ENCODE results near the gene NHEJ1. TPM values are rescaled to one million over a fixed set of nuclear protein-coding genes. Genes with fewer than 3 reads are reported as not detected.

Gene NHEJ1
- polyA plus RNA-seq, 1 experiment, result 24.1 TPM

DNA sequence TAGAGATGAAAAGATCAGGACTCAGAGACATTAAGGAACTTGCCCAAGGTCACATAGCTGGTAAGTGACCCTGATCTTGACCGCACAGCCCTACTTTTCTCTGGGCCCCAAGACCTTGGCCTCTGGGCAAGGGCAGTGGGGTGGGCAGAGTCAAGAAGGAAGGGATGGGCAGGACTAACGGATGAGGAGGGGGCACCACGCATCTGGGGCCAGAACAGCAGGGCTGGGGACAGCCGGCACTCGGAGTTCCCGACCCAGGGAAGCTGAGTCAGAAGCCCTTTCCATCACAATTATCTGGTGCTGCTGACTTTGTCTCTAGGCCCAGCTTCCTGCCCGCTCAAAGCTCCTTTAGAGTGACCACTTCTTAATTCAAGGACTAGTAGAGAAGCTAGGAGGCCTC, 133.7 kb downstream of the NHEJ1 start:
- POLR2A ChIA-PET, result no interaction called here
- peaks cover 26% of the 10 kb centered on the region for H3K27me3 ChIP-seq (ENCODE audit: control insufficient read depth, insufficient read depth, low read length)
- DNase-seq (ENCODE audit: low read depth), result no peak
- TF ChIP-seq, protein P1, sequence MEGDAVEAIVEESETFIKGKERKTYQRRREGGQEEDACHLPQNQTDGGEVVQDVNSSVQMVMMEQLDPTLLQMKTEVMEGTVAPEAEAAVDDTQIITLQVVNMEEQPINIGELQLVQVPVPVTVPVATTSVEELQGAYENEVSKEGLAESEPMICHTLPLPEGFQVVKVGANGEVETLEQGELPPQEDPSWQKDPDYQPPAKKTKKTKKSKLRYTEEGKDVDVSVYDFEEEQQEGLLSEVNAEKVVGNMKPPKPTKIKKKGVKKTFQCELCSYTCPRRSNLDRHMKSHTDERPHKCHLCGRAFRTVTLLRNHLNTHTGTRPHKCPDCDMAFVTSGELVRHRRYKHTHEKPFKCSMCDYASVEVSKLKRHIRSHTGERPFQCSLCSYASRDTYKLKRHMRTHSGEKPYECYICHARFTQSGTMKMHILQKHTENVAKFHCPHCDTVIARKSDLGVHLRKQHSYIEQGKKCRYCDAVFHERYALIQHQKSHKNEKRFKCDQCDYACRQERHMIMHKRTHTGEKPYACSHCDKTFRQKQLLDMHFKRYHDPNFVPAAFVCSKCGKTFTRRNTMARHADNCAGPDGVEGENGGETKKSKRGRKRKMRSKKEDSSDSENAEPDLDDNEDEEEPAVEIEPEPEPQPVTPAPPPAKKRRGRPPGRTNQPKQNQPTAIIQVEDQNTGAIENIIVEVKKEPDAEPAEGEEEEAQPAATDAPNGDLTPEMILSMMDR (IDR thresholded peaks at IDR 0.05; ENCODE audit: insufficient read depth, low read depth, low read length), result no peak
- H3K4me3 ChIP-seq (ENCODE audit: low read depth, low read length), result no peak overlapping the region
- H3K36me3 ChIP-seq (ENCODE audit: control insufficient read depth, insufficient read depth, low read length), result no peaks in the 10 kb centered on the region
- CTCF ChIA-PET, result interaction anchor here (0.6 to 9.3 kb wide), 8 partner anchors 14 to 128 kb away, joined by 3 to 198 read pairs (median 7); partner anchors contain the start of gene NHEJ1

DNA sequence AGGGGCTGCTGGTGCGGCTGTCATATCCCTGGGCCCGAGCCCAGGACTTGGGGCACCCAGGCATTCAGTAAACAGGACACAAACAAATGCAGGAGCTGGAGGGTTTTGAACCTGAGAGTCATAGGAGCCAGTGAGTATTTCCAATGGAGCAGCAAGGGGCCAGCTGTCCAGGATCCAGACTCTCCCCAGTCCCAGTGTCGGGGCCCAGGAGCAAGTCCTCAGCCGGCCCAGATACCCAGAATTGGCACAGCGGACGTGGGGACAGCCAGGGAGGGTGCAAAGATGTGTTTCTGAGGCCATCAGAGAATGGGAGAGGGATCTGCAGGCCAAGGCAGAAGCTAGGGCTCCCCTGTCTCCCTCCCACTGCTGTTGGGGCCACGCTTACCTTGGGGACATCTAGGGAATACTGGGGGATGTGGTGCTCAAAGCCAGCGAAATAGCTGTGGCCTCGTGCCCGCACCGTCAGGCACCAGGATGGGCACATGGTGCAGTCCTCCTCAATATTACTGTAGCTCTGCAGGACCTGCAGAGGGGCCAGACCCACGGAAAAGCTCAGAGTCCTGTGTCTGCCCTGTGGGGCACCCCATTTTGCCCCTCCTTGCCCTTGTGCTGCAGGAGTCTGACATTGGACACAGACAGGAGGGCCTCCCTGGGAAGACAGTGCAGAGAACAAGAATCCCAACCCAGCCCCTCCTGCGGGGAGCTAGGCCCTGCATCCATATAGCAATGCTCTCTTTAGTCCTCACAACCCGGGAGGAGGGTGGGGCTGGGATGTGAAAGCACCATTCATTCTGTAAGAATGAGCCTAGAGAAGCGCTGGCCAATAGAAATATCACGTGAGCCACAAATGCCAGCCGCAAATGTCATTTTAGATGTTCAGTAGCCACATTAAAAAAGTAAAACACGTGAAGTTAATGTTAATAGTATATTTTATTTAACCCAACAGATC, 134.7 kb downstream of the NHEJ1 start:
- H3K4me3 ChIP-seq (ENCODE audit: low read depth, low read length), result no peak overlapping the region
- TF ChIP-seq, protein P1 (IDR thresholded peaks at IDR 0.05; ENCODE audit: insufficient read depth, low read depth, low read length), result no peak
- no peaks in the 10 kb centered on the region for H3K36me3 ChIP-seq (ENCODE audit: control insufficient read depth, insufficient read depth, low read length)
- ChIA-PET CTCF (interaction anchor here (1.0 to 9.3 kb wide), 7 partner anchors 24 to 128 kb away, joined by 3 to 198 read pairs (median 10); partner anchors contain the start of gene NHEJ1), POLR2A (interaction anchor here (0.6 kb wide), 1 partner anchor 668 kb away, joined by 3 read pairs; no protein-coding TSS in a partner anchor)
- H3K27me3 ChIP-seq (ENCODE audit: control insufficient read depth, insufficient read depth, low read length), result peaks cover 26% of the 10 kb centered on the region
- DNase-seq (ENCODE audit: low read depth), result no peak

Small RNAs within 50 kb of the gene (small RNA-seq; reads per million reads assigned to genes)
- gene MIR3131 (ENCODE audit: insufficient read length, low read depth, low replicate concordance), result not detected
- gene RN7SL764P (ENCODE audit: insufficient read length, low read depth, low replicate concordance), result not detected

Other genes starting within 250 kb of the NHEJ1 start
- 0.02 TPM in 1 of 2 replicates, not detected in the other for gene CDK5R2, start 201.1 kb downstream of the NHEJ1 start, polyA plus RNA-seq (2011; rRNA removed)
- gene FEV, start 175.6 kb downstream of the NHEJ1 start, polyA plus RNA-seq (2011; rRNA removed), result not detected in 2 replicates
- 0.26 TPM in 1 of 2 replicates, not detected in the other for gene CRYBA2, start 167.4 kb downstream of the NHEJ1 start, polyA plus RNA-seq (2011; rRNA removed)
- gene CFAP65, start 119.3 kb downstream of the NHEJ1 start, polyA plus RNA-seq (2011; rRNA removed), result not detected in 2 replicates
- gene IHH, start 99.9 kb downstream of the NHEJ1 start, polyA plus RNA-seq (2011; rRNA removed), result 0.05 TPM in 2 replicates
- gene SLC23A3, start 9.2 kb upstream of the NHEJ1 start, polyA plus RNA-seq (2011; rRNA removed), result 1.1 and 1.3 TPM in 2 replicates
- gene CNPPD1, start 16.1 kb upstream of the NHEJ1 start, polyA plus RNA-seq (2011; rRNA removed), result 43.5 and 66.9 TPM in 2 replicates
- 95.9 and 131 TPM in 2 replicates for gene RETREG2, start 17.5 kb upstream of the NHEJ1 start, polyA plus RNA-seq (2011; rRNA removed)
- gene ZFAND2B, start 46.0 kb upstream of the NHEJ1 start, polyA plus RNA-seq (2011; rRNA removed), result 45.6 and 62.9 TPM in 2 replicates
- gene ABCB6, start 58.1 kb upstream of the NHEJ1 start, polyA plus RNA-seq (2011; rRNA removed), result 20.3 and 33.4 TPM in 2 replicates
- gene ATG9A, start 68.8 kb upstream of the NHEJ1 start, polyA plus RNA-seq (2011; rRNA removed), result 105 and 132 TPM in 2 replicates
- 30.0 and 37.7 TPM in 2 replicates for gene ANKZF1, start 69.0 kb upstream of the NHEJ1 start, polyA plus RNA-seq (2011; rRNA removed)
- gene GLB1L, start 84.6 kb upstream of the NHEJ1 start, polyA plus RNA-seq (2011; rRNA removed), result 9.4 and 9.5 TPM in 2 replicates
- 41.6 and 64.2 TPM in 2 replicates for gene STK16, start 84.7 kb upstream of the NHEJ1 start, polyA plus RNA-seq (2011; rRNA removed)
- gene TUBA4B, start 92.4 kb upstream of the NHEJ1 start, polyA plus RNA-seq (2011; rRNA removed), result not detected in 2 replicates
- 16.8 and 23.0 TPM in 2 replicates for gene TUBA4A, start 93.1 kb upstream of the NHEJ1 start, polyA plus RNA-seq (2011; rRNA removed)
- gene DNAJB2, start 118.6 kb upstream of the NHEJ1 start, polyA plus RNA-seq (2011; rRNA removed), result 45.0 and 57.3 TPM in 2 replicates
- 3.2 and 7.0 TPM in 2 replicates for gene PTPRN, start 148.6 kb upstream of the NHEJ1 start, polyA plus RNA-seq (2011; rRNA removed)
- not detected in 2 replicates for gene RESP18, start 171.9 kb upstream of the NHEJ1 start, polyA plus RNA-seq (2011; rRNA removed)
- gene DNPEP, start 227.1 kb upstream of the NHEJ1 start, polyA plus RNA-seq (2011; rRNA removed), result 69.2 and 134 TPM in 2 replicates